Heart left ventricle (tissue), 13 donors: Measurements from ENCODE around the gene CLMP.

Source experiments
- POLR2A ChIP-seq, 2 donors: fragments of 450-650 bp; IDR thresholded peaks; one replicate each; pipeline ENCODE4 v1.6.1; 2017; ENCODE audit warnings: antibody characterized with exemption in 2 of 2, mild to moderate bottlenecking in 2 of 2, moderate library complexity in 2 of 2
- TF ChIP-seq, protein P1 (sequence below), 12 donors: fragments of 200-600 bp; sonication (generic) in 4 of 12; IDR thresholded peaks; one replicate each; pipeline versions ENCODE4 v1.5.0 to v1.8.0; 2018 to 2022; ENCODE audit warnings: antibody characterized with exemption in 12 of 12, mild to moderate bottlenecking in 5 of 12
- donor health status: ischemic (EF 13 %, LVEDD 7.1; RV severe dilation, severe dysfunction).
- donor health status: DM: no; HTN: yes; CAD: no.
- donor health status: DM: no; HTN: no; CAD: no.
- donor health status: ischemic (EF 25% LVEDD 6.9; RV normal size, moderate dysfunction).
- donor health status: ischemic (EF 25% LVEDD 5.7; RV mildly dilated, moderate dysfunction).
- donor health status: ischemic (EF 35%, LVEDD 5.7; RV mildly dilated, moderate dysfunction).
- donor health status: nonischemic (EF 11% LVEDD 7.7; RV severe dilation, severe dysfunction).
- donor health status: DM: yes; HTN: yes; CAD: no.
- donor health status: PGD.
- donor health status: ischemic (EF 29% LVEDD 5.4; RV normal size, mild dysfunction).
- donor health status: nonischemic (EF 23%, LVEDD 6.1; RV moderate dilation, normal function).

DNA sequence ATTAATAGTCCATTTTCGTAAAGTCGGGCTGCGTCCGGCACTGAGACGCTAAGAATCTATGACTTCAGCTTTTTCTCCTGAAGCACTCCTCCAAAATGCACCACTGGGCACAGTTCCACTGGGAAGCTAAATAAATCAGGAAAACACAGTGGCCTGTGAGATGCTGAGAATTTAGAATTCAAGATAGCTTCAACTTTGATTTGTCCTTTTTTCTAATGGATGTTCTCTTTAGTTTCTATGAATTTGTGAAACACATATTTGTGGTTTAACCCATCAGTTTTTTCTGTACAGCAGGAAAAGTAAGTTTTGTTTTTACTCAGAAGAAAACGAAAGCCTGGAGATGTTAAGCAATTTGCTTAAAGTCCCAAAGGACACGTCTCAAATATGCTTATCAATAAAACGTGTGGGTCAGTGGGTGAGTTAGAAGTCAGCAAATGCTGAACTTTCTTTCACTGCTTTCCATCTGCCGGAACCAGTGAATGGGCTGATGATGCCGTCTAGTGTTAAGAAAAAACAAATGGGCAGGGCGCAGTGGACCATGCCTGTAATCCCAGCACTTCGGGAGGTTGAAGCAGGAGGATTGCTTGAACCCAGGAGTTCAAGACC is 40.7 kb upstream of the CLMP start:
- TF ChIP-seq POLR2A (IDR thresholded peaks at IDR 0.05), result no peak
- TF ChIP-seq, protein P1, sequence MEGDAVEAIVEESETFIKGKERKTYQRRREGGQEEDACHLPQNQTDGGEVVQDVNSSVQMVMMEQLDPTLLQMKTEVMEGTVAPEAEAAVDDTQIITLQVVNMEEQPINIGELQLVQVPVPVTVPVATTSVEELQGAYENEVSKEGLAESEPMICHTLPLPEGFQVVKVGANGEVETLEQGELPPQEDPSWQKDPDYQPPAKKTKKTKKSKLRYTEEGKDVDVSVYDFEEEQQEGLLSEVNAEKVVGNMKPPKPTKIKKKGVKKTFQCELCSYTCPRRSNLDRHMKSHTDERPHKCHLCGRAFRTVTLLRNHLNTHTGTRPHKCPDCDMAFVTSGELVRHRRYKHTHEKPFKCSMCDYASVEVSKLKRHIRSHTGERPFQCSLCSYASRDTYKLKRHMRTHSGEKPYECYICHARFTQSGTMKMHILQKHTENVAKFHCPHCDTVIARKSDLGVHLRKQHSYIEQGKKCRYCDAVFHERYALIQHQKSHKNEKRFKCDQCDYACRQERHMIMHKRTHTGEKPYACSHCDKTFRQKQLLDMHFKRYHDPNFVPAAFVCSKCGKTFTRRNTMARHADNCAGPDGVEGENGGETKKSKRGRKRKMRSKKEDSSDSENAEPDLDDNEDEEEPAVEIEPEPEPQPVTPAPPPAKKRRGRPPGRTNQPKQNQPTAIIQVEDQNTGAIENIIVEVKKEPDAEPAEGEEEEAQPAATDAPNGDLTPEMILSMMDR (IDR thresholded peaks at IDR 0.05), result peak in 3 of 12 donors; percentile 22 to 27 (median 22)
